Activated naive CD8-positive, alpha-beta T cell (primary cell): ENCODE results near the gene ILF3.

Source experiments
- H3K27ac Mint-ChIP-seq: one replicate; pipeline ENCODE4 v1.8.0; 2021; ENCODE audit warnings: mixed read lengths
- H3K27me3 Mint-ChIP-seq: one replicate; pipeline ENCODE4 v1.8.0; 2021; ENCODE audit warnings: mixed read lengths
- H3K36me3 Mint-ChIP-seq: one replicate; pipeline ENCODE4 v1.8.0; 2021; ENCODE audit warnings: mixed read lengths
- H3K4me1 Mint-ChIP-seq: one replicate; pipeline ENCODE4 v1.8.0; 2021; ENCODE audit warnings: low read depth, mixed read lengths
- H3K4me3 Mint-ChIP-seq: one replicate; pipeline ENCODE4 v1.8.0; 2021; ENCODE audit warnings: mild to moderate bottlenecking, mixed read lengths
- H3K9me3 Mint-ChIP-seq: one replicate; pipeline ENCODE4 v1.8.0; 2021; ENCODE audit warnings: low read depth, mixed read lengths

Gene ILF3

GRCh38 chr19:10679743-10680142 lies 25.6 kb downstream of the ILF3 start:
- no peak overlapping the region for H3K27ac Mint-ChIP-seq
- no peaks in the 10 kb centered on the region for H3K4me1 Mint-ChIP-seq
- no peaks in the 10 kb centered on the region for H3K9me3 Mint-ChIP-seq
- no peaks in the 10 kb centered on the region for H3K36me3 Mint-ChIP-seq
- no peak overlapping the region for H3K4me3 Mint-ChIP-seq
- no peaks in the 10 kb centered on the region for H3K27me3 Mint-ChIP-seq

- Mint-ChIP-seq H3K4me1 (no peaks in the 10 kb centered on the region), H3K36me3 (no peaks in the 10 kb centered on the region), H3K4me3 (no peak overlapping the region), H3K27me3 (no peaks in the 10 kb centered on the region), H3K27ac (no peak overlapping the region), H3K9me3 (no peaks in the 10 kb centered on the region)
Observed at GRCh38 chr19:10680545-10681135, 26.5 kb downstream of the ILF3 start.

GRCh38 chr19:10681658-10682057 lies 27.5 kb downstream of the ILF3 start:
- H3K4me3 Mint-ChIP-seq, result no peak overlapping the region
- no peaks in the 10 kb centered on the region for H3K9me3 Mint-ChIP-seq
- no peaks in the 10 kb centered on the region for H3K4me1 Mint-ChIP-seq
- no peaks in the 10 kb centered on the region for H3K36me3 Mint-ChIP-seq
- H3K27me3 Mint-ChIP-seq, result no peaks in the 10 kb centered on the region
- H3K27ac Mint-ChIP-seq, result no peak overlapping the region

- H3K27ac Mint-ChIP-seq, result no peak overlapping the region
Observed at GRCh38 chr19:10682397-10683063, 28.4 kb downstream of the ILF3 start.

GRCh38 chr19:10683064-10683426 lies 28.9 kb downstream of the ILF3 start:
- H3K36me3 Mint-ChIP-seq, result no peaks in the 10 kb centered on the region
- H3K9me3 Mint-ChIP-seq, result no peaks in the 10 kb centered on the region
- no peak overlapping the region for H3K27ac Mint-ChIP-seq
- no peaks in the 10 kb centered on the region for H3K27me3 Mint-ChIP-seq
- H3K4me3 Mint-ChIP-seq, result no peak overlapping the region
- no peaks in the 10 kb centered on the region for H3K4me1 Mint-ChIP-seq

More at GRCh38 chr19:10682397-10683063, 28.4 kb downstream of the ILF3 start:
- no peaks in the 10 kb centered on the region for H3K27me3 Mint-ChIP-seq
- H3K36me3 Mint-ChIP-seq, result no peaks in the 10 kb centered on the region
- H3K9me3 Mint-ChIP-seq, result no peaks in the 10 kb centered on the region
- H3K4me3 Mint-ChIP-seq, result no peak overlapping the region
- H3K4me1 Mint-ChIP-seq, result no peaks in the 10 kb centered on the region

- no peak overlapping the region for H3K4me3 Mint-ChIP-seq
- no peaks in the 10 kb centered on the region for H3K4me1 Mint-ChIP-seq
- H3K27ac Mint-ChIP-seq, result no peak overlapping the region
- H3K9me3 Mint-ChIP-seq, result no peaks in the 10 kb centered on the region
- H3K27me3 Mint-ChIP-seq, result no peaks in the 10 kb centered on the region
- no peaks in the 10 kb centered on the region for H3K36me3 Mint-ChIP-seq
Observed at GRCh38 chr19:10683582-10683981, 29.4 kb downstream of the ILF3 start.

GRCh38 chr19:10685210-10685609 lies 31.1 kb downstream of the ILF3 start:
- Mint-ChIP-seq H3K9me3 (no peaks in the 10 kb centered on the region), H3K36me3 (peaks cover 3% of the 10 kb centered on the region)

GRCh38 chr19:10686193-10686592 lies 32.0 kb downstream of the ILF3 start:
- H3K4me3 Mint-ChIP-seq, result no peak overlapping the region
- H3K36me3 Mint-ChIP-seq, result peaks cover 3% of the 10 kb centered on the region
- H3K9me3 Mint-ChIP-seq, result no peaks in the 10 kb centered on the region
- H3K27ac Mint-ChIP-seq, result no peak overlapping the region
- H3K4me1 Mint-ChIP-seq, result no peaks in the 10 kb centered on the region
- no peaks in the 10 kb centered on the region for H3K27me3 Mint-ChIP-seq

More at GRCh38 chr19:10685210-10685609, 31.1 kb downstream of the ILF3 start:
- no peak overlapping the region for H3K4me3 Mint-ChIP-seq
- no peak overlapping the region for H3K27ac Mint-ChIP-seq
- no peaks in the 10 kb centered on the region for H3K4me1 Mint-ChIP-seq
- H3K27me3 Mint-ChIP-seq, result no peaks in the 10 kb centered on the region

GRCh38 chr19:10686661-10687517 lies 32.7 kb downstream of the ILF3 start:
- Mint-ChIP-seq H3K4me1 (no peaks in the 10 kb centered on the region), H3K9me3 (no peaks in the 10 kb centered on the region), H3K27ac (peak overlapping the region; percentile 68), H3K4me3 (no peak overlapping the region), H3K36me3 (peaks cover 7% of the 10 kb centered on the region), H3K27me3 (no peaks in the 10 kb centered on the region)

GRCh38 chr19:10687518-10688288 lies 33.6 kb downstream of the ILF3 start:
- no peaks in the 10 kb centered on the region for H3K27me3 Mint-ChIP-seq
- no peaks in the 10 kb centered on the region for H3K4me1 Mint-ChIP-seq
- H3K27ac Mint-ChIP-seq, result no peak overlapping the region
- no peak overlapping the region for H3K4me3 Mint-ChIP-seq
- peaks cover 7% of the 10 kb centered on the region for H3K36me3 Mint-ChIP-seq
- no peaks in the 10 kb centered on the region for H3K9me3 Mint-ChIP-seq

GRCh38 chr19:10688545-10689280 lies 34.6 kb downstream of the ILF3 start:
- Mint-ChIP-seq H3K27me3 (no peaks in the 10 kb centered on the region), H3K4me1 (no peaks in the 10 kb centered on the region), H3K4me3 (no peak overlapping the region), H3K27ac (no peak overlapping the region), H3K9me3 (no peaks in the 10 kb centered on the region), H3K36me3 (peaks cover 7% of the 10 kb centered on the region)

GRCh38 chr19:10690341-10690781 lies 36.2 kb downstream of the ILF3 start:
- Mint-ChIP-seq H3K4me1 (peaks cover 7% of the 10 kb centered on the region), H3K4me3 (no peak overlapping the region), H3K27ac (peak overlapping the region; percentile 28), H3K27me3 (no peaks in the 10 kb centered on the region), H3K9me3 (no peaks in the 10 kb centered on the region), H3K36me3 (peaks cover 7% of the 10 kb centered on the region)

GRCh38 chr19:10691178-10691881 lies 37.2 kb downstream of the ILF3 start:
- H3K27me3 Mint-ChIP-seq, result no peaks in the 10 kb centered on the region
- peaks cover 16% of the 10 kb centered on the region for H3K4me1 Mint-ChIP-seq
- peak overlapping the region; percentile 72 for H3K27ac Mint-ChIP-seq
- H3K9me3 Mint-ChIP-seq, result no peaks in the 10 kb centered on the region
- no peak overlapping the region for H3K4me3 Mint-ChIP-seq
- peaks cover 7% of the 10 kb centered on the region for H3K36me3 Mint-ChIP-seq

- Mint-ChIP-seq H3K36me3 (peaks cover 7% of the 10 kb centered on the region), H3K4me1 (peaks cover 18% of the 10 kb centered on the region), H3K27me3 (peaks cover 2% of the 10 kb centered on the region), H3K9me3 (no peaks in the 10 kb centered on the region), H3K27ac (peak overlapping the region; percentile 72), H3K4me3 (no peak overlapping the region)
Observed at GRCh38 chr19:10691883-10692282, 37.7 kb downstream of the ILF3 start.
